ENCODE data around the gene APMAP.

APMAP gene

DNA sequence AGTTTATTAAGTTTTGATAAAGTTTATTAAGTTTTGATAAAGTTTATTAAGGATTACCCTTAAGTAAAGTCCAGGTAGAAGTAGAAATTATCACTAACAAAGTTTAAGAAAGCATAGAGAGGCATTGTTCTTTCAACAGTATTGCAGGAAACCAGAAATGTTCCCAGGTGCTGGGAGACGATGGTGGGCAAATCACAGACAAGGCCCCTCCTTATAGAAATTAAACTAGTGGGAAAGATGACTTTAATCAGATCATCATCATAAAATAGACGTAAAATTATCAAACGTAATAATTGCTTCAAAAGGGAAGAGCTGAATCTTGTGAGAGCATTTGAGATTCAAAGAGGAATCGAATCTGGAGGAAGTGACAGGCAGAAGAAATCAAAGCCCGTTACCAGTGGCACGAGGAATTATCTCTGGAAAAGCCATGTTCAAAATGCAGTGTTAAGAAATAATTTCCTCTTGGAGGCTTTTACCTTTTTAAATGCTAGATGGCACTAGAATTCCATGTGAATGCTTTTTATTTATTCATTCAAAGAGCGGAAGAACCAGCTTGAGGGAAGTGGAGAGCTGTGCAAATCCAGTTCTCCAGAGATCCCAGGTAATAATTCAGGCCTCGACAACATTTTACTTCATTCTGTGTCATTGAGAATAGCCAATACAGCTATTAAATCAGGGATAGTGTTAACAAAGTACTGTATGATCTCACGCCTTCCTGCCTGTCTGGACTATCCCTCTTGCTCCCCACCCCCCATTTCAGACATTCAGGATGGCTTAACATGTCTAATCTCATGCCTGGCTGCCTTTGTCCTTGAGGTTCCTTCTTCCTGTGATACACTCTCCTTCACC lies 1.0 kb upstream of the APMAP start:
- TF ChIP-seq GATA2 (IDR thresholded peaks at IDR 0.05; ENCODE audit: low read depth, low read length) (no peak), GATA3 (IDR thresholded peaks at IDR 0.05; ENCODE audit: low read depth, low read length) (no peak)

DNA sequence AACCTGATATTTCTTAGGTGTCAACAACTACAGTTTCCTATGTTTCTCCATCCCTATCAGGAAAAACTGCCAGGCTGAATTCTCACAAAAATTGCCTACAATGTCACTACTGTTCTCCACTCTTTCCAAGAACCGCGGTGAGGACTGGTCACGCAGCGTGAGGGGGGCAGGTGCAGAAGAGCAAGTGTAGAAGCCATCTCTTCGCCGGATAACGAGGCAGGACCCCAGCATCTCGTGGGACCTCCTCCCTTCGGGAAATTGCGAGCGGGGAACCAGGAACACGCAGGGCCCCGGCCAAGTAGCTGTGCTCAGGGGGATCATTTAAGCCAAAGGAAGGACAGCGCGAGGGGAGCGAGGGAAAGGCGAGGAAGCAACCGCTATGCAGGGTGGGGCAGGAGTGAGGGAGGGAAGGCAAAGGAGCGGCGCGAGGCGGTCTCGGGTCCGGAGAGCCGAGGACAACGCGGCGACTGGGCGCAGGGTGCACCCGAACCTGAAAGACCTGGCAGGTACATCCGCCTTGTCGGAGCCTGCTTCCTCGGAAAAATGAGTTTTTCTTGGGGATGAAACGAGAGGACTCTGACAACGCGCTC lies 559 bp downstream of the APMAP start:
- TF ChIP-seq GATA2 (IDR thresholded peaks at IDR 0.05; ENCODE audit: low read depth, low read length) (no peak), GATA3 (IDR thresholded peaks at IDR 0.05; ENCODE audit: low read depth, low read length) (no peak)

DNA sequence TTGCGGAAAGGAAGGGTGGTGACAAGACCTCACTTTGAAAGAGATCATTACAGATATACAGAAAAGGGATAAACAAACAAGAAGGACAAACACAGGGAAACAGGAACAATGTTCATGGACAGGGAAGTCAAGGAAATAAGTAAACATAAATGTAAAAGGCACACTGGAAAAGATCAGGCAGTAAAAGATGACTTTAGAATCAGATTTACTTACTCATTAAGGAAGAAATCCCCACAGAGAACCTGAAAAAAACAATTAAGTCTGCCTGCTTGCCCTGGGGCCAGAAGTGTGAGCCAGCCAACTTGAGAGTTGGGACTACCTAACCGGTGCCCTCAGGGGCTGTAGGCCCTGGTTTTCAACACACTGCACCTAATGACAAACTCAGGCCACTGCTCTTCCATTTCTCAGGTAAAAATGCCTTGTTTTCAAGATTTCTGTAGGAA lies 1.7 kb downstream of the APMAP start:
- TF ChIP-seq GATA2 (IDR thresholded peaks at IDR 0.05; ENCODE audit: low read depth, low read length), result no peak
- no peak for TF ChIP-seq GATA3 (IDR thresholded peaks at IDR 0.05; ENCODE audit: low read depth, low read length)

DNA sequence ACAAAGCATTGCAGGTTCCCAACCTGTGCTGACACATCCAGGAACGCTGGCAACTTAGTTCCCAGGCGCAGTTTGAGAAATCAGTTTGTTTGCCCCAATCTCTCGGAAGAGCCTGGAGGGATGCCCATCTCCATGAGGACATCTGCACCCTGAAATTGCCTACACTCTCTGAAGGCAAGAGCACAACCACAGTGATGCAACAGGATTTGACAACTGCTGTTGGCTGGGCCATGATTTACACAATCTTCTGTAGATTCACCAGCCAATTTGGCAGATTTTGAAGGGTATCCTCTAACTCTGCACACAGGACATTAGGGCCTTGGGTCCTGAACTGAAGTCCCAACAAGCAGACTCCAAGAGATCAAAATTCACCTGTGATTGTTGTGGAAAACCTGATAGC lies 3.4 kb downstream of the APMAP start:
- TF ChIP-seq GATA3 (IDR thresholded peaks at IDR 0.05; ENCODE audit: low read depth, low read length) (no peak), GATA2 (IDR thresholded peaks at IDR 0.05; ENCODE audit: low read depth, low read length) (no peak)

DNA sequence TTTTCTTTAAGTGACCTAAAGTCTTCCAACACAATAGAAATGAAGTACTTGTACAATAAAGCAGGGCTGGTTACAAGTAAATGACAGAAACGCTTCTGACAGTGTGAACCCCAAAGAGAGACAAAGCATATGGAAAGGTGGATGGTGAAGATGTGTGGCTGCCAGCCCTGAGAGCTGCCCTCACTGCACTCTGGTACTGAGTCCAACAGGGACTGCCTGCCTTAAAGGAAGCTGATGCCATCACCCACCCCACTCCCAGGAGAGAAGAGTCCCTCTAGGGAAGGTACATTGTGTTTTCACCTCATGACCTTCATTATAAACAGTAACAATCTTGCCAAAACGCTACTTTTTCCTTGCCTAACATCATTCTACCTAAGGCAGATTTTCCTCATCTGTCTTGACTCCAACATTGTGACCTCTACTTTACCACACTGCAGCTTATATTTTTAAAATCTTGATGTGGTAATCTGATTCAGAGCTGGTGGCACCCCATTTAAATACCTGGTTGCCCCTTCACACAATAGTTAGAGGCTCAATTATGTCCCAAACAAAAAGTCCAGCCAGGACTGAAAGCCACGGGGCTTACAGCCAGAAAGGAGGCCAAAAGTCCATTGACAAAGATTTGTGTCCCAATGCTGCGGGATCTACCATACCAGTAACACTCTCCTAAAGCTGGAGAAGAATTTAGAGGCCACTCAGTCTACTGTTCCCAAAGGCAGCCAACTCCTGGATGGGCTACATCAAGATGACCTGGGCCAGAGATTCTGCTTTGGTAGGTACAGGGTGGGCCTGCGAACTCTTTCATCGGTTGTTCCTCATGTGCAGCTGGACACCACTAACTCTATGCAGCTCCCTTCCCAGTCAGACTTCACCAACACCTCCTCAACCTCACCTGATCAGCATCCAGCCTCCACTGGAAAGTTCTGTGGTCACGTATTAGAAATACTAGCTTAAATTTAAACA lies 4.4 kb downstream of the APMAP start:
- TF ChIP-seq GATA2 (IDR thresholded peaks at IDR 0.05; ENCODE audit: low read depth, low read length) (no peak), GATA3 (IDR thresholded peaks at IDR 0.05; ENCODE audit: low read depth, low read length) (no peak)

DNA sequence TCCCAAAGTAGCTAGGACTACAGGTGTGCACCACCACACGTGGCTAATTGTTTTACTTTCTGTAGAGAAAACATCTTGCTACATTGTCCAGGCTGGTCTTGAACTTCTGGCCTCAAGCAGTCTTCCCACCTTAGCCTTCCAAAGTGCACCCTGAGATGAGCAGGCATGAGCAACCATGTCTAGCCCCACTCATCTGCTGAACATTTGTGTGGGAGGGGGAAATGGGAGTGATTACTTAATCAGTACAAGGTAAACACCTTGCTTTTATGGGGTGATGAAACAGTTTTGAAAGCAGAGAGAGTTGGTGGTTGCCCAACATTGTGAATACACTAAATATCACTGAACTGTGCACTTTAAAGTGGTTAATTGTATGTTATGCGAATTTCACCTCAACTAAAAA lies 5.3 kb downstream of the APMAP start:
- no peak for TF ChIP-seq GATA3 (IDR thresholded peaks at IDR 0.05; ENCODE audit: low read depth, low read length)
- no peak for TF ChIP-seq GATA2 (IDR thresholded peaks at IDR 0.05; ENCODE audit: low read depth, low read length)

DNA sequence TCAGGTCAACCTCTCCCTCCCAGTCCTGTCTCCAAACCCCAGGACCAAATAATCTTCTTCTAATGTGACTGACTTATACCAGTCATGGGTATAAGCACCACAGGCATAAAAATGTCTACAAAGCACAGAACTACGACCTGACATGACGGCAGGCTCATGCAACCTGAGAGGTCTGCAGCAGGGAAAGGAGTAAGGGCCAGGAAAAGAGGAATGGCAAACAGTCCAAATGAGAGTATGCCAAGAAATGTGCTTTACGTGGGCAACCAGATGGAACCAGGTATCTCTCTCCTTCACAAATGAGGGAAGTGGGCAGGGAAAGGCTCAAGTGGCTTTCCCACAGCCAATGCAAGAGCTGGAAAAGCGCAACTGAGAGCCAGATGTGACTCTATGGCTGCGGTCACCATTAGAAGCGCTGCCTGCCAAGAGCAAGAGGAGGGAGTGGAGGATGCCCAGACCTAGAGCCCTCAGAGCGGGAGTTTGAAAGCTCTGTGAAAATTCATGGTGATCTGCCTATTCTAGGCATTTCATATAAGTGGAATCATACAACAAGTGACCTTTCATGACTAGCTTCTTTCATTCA lies 6.0 kb downstream of the APMAP start:
- no peak for TF ChIP-seq GATA2 (IDR thresholded peaks at IDR 0.05; ENCODE audit: low read depth, low read length)
- no peak for TF ChIP-seq GATA3 (IDR thresholded peaks at IDR 0.05; ENCODE audit: low read depth, low read length)

DNA sequence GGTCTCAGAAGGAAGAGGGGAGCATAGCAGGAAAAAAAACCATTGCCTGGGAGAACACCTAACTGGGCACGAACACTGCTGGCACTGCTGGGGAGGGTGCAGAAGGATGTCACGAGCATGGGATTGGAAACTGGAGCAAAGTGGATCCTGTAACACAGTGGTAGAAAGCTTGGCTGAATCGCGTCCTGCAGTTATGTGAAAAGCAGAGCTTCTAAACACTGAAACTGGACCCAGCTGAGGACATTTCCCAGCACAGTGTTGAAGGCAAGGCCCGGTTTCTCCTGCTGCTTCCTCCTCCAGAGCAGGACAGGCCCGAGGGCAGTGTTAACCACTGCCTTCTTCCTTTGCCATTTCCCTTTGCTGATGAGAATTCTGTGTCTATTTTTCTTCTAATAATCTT lies 6.7 kb downstream of the APMAP start:
- TF ChIP-seq GATA3 (IDR thresholded peaks at IDR 0.05; ENCODE audit: low read depth, low read length) (no peak), GATA2 (IDR thresholded peaks at IDR 0.05; ENCODE audit: low read depth, low read length) (no peak)

DNA sequence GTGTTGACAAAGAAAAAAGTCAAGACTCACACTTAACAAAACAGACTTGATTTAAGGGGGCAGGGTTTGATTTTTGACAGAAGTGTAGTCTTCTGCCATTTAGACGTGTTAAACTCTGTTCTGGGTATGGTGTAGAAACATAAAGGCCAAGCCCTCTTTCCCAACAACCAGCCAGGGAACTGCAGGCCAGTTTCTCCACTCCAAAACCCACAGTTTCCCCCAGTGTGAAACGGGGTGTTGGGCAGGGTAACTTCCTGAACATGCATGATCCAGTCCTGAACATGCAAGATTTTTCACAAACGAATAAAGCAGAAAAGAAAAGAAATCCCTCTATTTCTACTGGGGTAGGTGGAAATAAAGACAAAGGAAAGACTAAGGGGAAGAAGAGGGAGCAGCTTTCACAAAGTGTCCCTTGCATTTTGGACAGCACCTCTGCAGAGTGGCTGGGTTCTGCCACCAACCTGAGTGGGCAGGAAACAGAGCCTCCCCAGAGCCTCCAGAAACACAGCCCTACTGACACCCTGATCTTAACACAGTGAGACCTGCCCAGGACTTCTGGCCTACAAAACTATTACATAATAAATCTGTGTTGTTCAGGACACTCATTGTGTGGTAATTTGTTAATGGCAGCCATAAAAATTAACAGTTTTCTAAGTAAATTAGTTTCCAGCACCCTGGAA lies 7.5 kb downstream of the APMAP start:
- TF ChIP-seq GATA2 (IDR thresholded peaks at IDR 0.05; ENCODE audit: low read depth, low read length) (no peak), GATA3 (IDR thresholded peaks at IDR 0.05; ENCODE audit: low read depth, low read length) (no peak)

DNA sequence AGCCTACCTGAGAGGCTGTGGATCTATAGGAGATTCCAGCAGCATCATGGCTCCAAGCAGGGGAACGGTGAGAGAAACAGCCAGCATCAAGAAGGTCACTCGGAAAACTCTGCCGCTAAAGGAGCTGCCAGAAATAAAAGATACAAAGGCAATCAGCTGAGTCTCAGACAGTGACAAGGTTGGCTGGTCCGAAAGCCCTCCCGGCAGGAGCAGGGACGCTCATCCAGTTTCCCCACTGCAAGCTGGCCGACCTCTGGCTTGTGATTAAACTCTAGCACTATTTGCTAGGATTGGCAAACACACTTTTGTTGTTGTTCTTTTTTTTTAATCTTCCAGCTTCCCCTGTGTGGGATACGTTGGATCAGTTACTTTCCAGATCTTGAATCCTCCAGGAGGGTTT lies 8.7 kb downstream of the APMAP start:
- TF ChIP-seq GATA2 (IDR thresholded peaks at IDR 0.05; ENCODE audit: low read depth, low read length) (no peak), GATA3 (IDR thresholded peaks at IDR 0.05; ENCODE audit: low read depth, low read length) (no peak)

DNA sequence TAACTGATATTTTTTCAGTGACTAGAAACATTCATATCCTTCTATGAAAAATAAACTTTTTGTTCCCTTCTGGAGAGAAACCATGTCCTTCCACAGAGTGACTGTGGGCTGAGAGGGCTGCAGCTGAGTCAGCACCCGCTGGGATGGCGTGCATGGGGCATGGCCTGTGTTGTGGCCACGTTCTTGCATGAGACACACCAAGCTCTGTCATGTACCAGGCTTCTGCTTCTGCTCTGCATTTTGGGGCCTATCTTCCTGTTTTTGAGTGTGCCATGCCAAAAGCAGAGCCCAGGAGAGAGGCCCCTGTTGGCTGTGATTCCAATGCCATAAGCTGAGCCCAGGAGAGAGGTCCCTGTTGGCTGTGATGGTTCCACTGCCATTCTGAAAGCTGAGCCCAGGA lies 10.8 kb downstream of the APMAP start:
- TF ChIP-seq GATA2 (IDR thresholded peaks at IDR 0.05; ENCODE audit: low read depth, low read length), result no peak
- TF ChIP-seq GATA3 (IDR thresholded peaks at IDR 0.05; ENCODE audit: low read depth, low read length), result no peak

DNA sequence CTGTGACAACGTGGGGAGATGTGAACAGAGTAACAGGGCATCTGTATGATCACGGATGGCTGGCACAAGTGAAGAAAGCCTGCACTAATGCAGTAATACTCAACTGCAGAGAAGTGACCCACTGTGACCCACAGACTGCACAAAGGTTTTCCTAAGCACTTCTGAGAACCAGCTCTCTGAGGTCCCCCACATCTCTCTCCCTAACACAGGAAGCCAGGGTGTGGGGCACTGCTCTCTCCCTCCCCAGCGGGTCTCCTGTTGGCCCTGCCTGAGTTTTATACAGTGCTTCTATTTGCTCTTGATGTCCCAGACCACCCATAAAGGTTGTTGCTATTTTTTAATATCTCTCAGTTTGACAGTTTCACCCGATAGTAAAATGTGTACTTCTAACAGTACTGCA lies 11.3 kb downstream of the APMAP start:
- TF ChIP-seq GATA2 (IDR thresholded peaks at IDR 0.05; ENCODE audit: low read depth, low read length), result no peak
- no peak for TF ChIP-seq GATA3 (IDR thresholded peaks at IDR 0.05; ENCODE audit: low read depth, low read length)

DNA sequence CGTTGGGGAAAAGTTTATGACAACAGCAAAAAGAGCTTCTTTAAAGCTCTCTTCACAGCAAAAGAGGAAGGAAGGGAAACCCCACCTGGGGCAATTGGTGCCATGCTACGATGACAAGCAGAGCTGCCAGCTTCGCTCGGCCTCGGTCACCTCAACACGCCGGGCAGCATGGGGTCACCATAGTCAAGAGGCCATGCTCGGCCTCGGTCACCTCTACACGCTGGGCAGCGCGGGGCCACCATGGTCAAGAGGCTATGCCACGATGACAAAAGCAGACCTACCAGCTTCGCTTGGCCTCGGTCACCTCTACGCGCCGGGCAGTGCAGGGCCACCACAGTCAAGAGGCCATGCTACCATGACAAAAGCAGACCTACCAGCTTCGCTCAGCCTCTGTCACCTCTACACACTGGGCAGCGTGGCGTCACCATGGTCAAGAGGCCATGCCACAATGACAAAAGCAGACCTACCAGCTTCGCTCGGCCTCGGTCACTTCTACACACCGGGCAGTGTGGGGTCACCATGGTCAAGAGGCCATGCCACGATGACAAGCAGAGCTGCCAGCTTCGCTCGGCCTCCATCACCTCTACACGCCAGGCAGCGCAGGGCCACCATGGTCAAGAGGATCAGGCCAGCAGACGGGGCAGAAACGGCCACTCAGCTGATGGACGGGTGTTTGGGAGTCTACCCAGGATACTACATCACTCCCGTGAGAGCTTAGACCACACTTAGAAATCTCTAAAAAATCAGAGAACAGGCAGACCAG lies 12.1 kb downstream of the APMAP start:
- TF ChIP-seq GATA2 (IDR thresholded peaks at IDR 0.05; ENCODE audit: low read depth, low read length) (no peak), GATA3 (IDR thresholded peaks at IDR 0.05; ENCODE audit: low read depth, low read length) (no peak)

Measured in SH-SY5Y (cell line).